RCC 7860 (cell line): ENCODE data around the gene C1orf116.

Source experiments
- DNase-seq: peaks from one replicate; pipeline ENCODE4 v3.0.0-alpha.2; 2015; ENCODE audit warnings: low spot score
- FAIRE-seq: peaks from 2 replicates; lab custom pipeline; 2012; peaks lifted over from hg19 to GRCh38; lab: Jason Lieb, UNC

The C1orf116 gene

GRCh38 chr1:207036865-207037264, 4.3 kb upstream of the C1orf116 start:
- FAIRE-seq (no peak), DNase-seq (no peak)

- DNase-seq: peak; percentile 37
- no peak for FAIRE-seq
These were observed 3.5 kb upstream of the C1orf116 start for GRCh38 chr1:207035877-207036551.

DNA sequence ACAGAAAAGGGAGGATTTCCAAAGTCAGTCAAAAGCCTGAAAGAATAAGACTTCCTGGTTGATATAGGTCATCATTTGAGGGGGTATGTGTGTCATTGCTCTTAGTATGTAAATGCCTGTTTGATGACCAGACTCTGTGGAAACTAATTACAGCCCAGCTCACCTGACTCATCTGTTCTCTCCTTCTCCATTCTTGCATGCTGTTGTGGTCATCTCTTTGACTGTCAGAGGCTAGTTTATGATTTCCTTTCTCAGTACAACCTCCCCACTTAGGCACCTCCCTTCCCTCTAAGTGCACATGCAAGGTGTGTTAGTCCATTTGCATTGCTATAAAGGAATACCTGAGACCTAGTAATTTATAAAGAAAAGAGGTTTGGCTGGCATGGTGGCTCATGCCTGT, 2.4 kb upstream of the C1orf116 start:
- DNase-seq (peak; percentile 96), FAIRE-seq (peak; percentile 93)

GRCh38 chr1:207034208-207034607, 1.7 kb upstream of the C1orf116 start:
- FAIRE-seq (no peak), DNase-seq (peak; percentile 72)

GRCh38 chr1:207033302-207033701, 746 bp upstream of the C1orf116 start:
- no peak for FAIRE-seq

GRCh38 chr1:207031632-207032264, 808 bp downstream of the C1orf116 start:
- no peak for DNase-seq
- no peak for FAIRE-seq

More at GRCh38 chr1:207033302-207033701, 746 bp upstream of the C1orf116 start:
- no peak for DNase-seq

GRCh38 chr1:207031016-207031415, 1.5 kb downstream of the C1orf116 start:
- DNase-seq (no peak), FAIRE-seq (no peak)

- FAIRE-seq (peak; percentile 82), DNase-seq (peak; percentile 49)
These were observed 2.0 kb downstream of the C1orf116 start for GRCh38 chr1:207030522-207031009.

DNA sequence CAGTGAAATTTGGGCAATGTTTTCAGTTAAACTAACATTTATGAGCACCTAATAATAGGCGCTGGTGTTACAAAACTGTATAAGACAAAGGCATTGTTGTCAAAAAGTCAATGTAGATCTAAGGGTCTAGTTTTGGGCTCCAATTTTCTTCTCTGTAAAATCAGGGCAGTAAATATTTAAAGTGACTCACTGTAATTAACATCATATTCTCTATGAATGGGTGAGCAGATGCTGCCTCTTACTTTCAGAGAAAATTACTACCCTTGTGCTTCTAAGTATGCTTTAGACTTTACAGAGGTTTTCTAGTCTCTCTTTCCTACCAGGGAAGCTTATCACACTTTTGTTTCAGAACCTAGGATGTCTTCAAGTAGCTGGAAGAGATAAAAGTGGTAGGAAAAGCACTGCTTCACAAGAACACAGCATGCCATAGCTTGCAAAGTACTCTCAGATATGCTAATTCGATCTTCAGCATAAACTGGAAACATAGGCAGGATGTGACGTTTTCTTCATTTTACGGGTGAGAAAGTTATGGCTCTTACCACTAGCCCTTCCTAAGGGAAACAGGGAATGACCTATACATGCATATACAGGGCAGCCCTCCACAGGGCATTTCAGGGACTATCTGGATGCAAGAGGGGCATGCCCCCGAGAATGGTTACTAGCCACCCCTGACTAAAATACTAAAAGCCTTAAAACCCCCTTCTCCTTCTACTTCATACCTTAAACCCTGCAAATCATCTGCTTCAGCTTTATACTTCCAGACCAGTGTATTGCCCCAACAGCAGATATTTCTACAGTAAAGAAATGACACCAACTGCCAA, 2.6 kb downstream of the C1orf116 start:
- FAIRE-seq: no peak
- DNase-seq: no peak

DNA sequence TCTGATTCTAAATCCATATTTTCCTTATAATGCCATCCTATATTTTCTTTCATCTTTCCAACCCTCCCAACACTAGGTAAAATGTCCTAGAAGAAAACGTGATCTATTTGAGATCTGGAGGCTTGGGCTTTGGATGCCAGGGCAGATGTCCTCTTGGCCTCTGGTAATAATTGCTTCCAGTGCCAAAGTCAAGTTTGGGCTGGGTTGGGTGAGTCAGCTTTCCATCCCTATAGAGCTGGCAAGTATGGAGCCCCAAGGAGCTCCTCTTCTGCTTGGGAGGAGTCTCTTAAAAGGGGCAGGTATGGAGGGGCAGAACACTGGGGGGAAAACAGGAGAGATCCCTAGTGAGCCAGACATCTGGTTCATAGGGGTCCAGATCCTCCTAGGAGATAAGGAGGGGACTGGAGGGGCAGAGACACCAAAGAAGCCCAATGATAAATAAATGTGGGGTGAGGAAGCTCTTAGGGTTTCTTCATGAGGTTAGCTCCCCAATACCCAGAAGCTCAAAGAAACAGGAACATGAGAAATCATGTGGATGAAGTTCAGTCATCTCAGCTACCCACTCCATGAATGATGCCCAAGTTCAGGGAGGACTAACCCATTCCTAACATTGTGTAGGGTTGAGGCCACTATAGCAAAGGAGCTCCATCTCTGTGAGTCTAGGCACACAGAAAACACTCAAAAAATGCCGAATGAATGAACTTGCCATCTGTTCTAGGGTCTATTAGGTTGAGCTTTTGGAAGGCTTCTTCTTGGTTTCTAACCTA, 3.5 kb downstream of the C1orf116 start:
- DNase-seq: no peak
- FAIRE-seq: no peak

- FAIRE-seq (no peak), DNase-seq (no peak)
These were observed 4.6 kb downstream of the C1orf116 start for GRCh38 chr1:207027921-207028320.

GRCh38 chr1:207027206-207027777, 5.3 kb downstream of the C1orf116 start:
- peak; percentile 97 for DNase-seq
- FAIRE-seq: peak; percentile 93

DNA sequence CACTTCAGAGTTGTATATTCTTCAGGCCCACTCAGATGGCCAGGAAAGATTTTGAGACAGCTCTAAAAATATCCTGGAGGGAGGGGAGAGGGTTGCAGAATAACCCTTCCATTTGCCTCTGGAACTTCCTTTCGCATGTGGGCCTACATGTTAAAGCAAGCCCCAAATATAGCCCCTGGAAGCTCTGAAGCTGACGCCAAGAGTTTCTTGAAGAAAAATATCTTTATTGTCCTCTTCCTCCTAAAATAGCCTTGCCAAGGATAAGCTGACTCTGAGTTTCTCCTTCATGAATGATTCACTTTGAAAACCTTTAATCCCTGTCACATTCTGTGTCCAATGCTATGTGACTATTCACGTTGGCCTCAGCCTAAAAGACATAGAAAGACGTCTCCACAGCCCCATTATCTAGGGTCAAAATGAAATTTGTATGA, 6.4 kb downstream of the C1orf116 start:
- peak; percentile 65 for DNase-seq
- peak; percentile 71 for FAIRE-seq

DNA sequence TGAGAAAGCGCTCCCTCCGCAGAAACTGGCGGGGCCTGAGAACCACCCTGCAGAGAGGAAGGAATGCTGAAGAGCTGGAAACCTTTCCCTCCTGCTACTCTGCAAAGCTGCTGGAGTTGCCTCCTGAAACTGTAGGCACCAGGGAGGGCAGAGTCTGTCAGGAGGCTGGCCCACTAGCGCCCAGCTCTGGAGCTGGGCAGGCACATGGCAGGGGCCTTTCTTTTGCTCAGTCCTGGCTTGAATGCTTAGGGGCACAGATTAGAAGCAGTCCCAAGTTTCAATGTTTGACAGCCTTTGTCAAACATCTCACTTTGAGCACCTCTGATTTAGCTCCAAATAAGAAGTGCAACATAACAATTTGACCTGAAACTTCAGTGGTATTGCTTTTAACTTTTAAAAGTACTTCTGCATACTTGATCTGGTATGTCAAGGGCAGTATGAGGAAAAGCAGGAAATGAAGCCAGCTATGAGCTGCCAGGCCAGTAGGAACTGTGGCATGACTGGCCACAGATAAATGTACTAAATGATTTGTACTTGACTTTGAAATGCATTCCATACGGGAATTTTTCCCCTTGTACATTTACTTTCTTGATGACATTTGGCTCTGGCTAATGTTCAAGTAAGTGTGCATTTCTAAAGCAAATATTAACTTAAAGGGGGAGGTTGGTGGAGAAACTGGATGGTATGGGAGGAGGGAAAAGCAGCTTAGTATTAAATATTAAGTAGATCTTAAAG, 7.2 kb downstream of the C1orf116 start:
- DNase-seq (peak; percentile 87), FAIRE-seq (peak; percentile 91)

DNA sequence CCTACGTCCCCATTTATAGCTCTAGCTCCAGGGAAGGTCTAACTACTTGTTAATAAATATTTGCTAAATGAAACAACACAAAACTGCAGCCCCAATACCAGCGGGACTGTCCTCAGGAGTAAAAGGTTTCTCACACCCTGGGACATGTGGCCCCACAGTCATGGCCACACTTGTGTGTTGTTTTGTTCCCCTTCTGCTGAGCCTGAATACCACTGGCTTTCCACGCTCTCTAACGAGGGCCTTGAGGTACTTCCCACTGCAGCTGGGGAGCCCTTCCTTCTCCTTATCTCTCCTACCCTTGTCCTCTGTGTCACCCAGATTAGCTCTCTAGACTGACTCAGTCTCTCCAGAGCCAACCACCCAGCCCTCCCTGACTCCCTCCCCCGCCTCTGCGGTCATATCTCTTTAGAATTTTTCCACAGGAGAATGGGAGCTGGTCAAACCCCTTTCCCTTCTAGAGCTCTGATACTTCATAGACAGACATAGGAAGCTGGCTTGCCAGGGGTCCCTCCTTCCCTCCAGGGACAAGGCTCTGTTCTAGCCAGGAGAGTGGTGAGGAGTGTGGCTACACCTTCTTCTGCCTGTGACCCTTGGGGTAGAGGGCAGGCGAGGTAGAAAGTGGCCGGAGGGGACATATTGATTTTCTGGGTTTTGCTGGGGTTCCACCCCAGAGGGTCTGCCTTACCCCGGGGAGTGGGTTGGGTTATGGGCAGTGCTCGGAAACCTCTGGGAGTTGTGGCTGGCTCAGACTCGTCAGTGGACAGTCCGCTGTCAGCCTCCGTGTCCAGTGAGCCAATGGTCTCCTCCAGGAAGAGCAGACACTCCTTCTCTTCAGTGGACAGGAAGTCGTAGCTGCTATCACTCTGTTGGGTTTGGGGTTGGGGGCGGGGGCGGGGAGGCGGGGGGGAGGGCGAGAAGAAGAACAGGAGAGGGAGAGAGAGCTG, 8.1 kb downstream of the C1orf116 start:
- FAIRE-seq (peak; percentile 81), DNase-seq (peak; percentile 94)

DNA sequence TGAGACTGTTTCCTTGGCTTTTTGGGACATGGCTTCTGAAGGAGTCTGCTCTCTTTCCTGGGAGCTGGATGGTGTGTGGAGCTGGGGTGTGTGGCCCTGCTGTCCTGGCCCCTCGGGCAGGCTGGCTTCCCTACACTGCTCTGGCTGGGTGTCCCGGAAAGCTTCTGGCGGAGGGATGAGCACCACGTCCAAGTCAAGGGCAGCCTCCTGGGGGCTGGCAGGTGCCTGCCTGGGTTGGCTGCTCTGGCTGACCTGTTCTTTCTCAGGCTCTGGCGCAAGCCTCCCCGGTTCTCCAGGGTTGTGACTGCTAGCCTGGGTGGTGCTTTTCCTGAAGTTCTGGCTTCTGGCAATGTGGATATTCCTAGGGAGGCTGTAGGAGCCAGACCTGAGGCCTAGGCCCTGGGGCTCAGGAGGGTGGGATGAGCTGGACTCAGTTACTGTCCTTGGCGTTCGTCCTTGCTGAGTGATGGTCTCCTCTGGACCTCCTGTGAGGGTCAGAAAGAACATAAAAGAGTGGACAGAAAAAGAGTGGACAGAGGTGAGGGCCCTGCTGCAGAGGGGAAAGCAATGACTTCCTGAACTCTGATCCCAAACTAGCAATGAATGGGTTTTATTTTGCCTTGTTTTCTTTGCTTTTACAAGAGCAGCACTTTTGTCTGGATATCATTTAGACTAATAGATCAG, 9.4 kb downstream of the C1orf116 start:
- DNase-seq (no peak), FAIRE-seq (no peak)

GRCh38 chr1:207021876-207022596, 10.5 kb downstream of the C1orf116 start:
- no peak for FAIRE-seq
- no peak for DNase-seq
